ENCODE data around the gene CD163L1.

GRCh38 chr12:7362734-7363133, 81.2 kb downstream of the CD163L1 start:
- TF ChIP-seq, protein P1, sequence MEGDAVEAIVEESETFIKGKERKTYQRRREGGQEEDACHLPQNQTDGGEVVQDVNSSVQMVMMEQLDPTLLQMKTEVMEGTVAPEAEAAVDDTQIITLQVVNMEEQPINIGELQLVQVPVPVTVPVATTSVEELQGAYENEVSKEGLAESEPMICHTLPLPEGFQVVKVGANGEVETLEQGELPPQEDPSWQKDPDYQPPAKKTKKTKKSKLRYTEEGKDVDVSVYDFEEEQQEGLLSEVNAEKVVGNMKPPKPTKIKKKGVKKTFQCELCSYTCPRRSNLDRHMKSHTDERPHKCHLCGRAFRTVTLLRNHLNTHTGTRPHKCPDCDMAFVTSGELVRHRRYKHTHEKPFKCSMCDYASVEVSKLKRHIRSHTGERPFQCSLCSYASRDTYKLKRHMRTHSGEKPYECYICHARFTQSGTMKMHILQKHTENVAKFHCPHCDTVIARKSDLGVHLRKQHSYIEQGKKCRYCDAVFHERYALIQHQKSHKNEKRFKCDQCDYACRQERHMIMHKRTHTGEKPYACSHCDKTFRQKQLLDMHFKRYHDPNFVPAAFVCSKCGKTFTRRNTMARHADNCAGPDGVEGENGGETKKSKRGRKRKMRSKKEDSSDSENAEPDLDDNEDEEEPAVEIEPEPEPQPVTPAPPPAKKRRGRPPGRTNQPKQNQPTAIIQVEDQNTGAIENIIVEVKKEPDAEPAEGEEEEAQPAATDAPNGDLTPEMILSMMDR (IDR thresholded peaks at IDR 0.05): no peak
- no peak for TF ChIP-seq ZFX (IDR thresholded peaks at IDR 0.05; ENCODE audit: borderline replicate concordance)

Measured in 22Rv1 (cell line).